EL (cell line): ENCODE measurements around the gene IFITM1.
"Not testable (repeated sequence)": the region's sequence is repeated elsewhere in the genome, so short reads cannot be mapped to it uniquely, and the experiment has no call there.

Experiments used
- DNase-seq: peaks from one replicate; pipeline ENCODE4 v3.0.0-alpha.2; 2016

Gene IFITM1

DNA sequence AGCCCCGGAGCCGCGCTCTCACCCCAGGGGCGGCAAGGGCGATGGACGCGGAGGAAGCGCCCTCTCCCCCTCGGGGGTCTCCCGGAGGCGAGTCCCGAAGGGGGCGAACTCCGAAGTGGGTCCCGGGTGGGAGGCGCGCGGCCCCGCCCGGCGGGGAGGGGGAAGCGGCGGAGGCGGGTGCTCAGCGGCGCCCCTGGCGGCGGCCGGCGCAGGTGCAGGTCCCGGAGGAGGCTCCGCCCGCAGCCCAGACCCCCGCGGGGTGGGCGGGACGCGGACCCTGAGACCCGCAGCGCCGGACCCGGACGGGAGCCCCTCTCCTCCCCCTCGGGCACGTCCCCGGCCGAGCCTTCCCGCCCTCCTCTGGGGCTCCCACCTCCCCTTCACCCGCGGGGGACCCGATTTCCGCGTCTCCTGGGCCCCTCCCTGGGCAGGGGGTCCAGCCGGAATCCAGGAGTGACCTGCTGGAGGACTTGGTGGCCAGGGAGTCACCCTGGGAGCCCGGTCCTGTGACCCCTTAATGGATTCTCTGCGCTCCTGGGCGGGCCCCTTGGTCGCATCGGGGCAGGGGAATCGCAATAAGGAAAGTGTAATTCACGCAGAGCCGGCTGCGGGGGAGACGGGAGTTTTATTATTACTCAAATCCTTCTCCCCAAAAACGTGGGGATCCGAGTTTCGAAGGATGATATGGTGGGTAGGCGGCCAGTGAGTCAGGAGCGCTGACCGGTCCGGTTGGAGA lies 2.7 kb upstream of the IFITM1 start:
- DNase-seq: not testable (repeated sequence)

GRCh38 chr11:312092-312816 lies 1.6 kb upstream of the IFITM1 start:
- DNase-seq: peak; percentile 34

- no peak for DNase-seq
These were observed 495 bp upstream of the IFITM1 start for GRCh38 chr11:313304-313786.

DNA sequence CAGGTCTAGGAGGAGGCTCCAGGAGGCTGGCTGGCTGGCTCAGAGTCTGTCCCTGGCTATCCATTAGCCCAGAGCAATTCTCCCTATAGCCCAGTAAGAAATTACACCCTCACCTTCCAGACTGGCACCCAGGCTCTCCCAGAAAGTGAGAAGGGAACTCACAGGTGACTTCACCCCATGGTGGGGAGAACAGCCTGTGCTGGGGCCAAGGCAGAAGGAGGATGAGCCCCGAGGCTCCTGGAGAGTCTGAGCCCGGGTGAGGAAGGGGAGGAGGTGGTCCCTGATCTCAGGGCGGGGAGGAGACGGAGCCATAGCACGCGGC lies 675 bp downstream of the IFITM1 start:
- not testable (repeated sequence) for DNase-seq

DNA sequence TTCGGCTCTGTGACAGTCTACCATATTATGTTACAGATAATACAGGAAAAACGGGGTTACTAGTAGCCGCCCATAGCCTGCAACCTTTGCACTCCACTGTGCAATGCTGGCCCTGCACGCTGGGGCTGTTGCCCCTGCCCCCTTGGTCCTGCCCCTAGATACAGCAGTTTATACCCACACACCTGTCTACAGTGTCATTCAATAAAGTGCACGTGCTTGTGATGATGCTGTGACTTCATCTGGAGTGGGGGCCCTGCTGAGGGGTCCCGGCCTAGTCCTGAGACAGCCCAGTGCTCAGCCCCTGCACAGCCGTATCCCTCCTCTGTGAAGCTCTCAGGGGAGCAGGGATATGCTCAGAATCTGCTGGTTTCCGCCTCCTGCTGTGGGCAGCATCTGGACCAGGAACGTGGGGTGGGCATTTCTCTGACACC lies 1.2 kb downstream of the IFITM1 start:
- DNase-seq: no peak

- DNase-seq: no peak
These were observed 1.7 kb downstream of the IFITM1 start for GRCh38 chr11:315516-315994.

DNA sequence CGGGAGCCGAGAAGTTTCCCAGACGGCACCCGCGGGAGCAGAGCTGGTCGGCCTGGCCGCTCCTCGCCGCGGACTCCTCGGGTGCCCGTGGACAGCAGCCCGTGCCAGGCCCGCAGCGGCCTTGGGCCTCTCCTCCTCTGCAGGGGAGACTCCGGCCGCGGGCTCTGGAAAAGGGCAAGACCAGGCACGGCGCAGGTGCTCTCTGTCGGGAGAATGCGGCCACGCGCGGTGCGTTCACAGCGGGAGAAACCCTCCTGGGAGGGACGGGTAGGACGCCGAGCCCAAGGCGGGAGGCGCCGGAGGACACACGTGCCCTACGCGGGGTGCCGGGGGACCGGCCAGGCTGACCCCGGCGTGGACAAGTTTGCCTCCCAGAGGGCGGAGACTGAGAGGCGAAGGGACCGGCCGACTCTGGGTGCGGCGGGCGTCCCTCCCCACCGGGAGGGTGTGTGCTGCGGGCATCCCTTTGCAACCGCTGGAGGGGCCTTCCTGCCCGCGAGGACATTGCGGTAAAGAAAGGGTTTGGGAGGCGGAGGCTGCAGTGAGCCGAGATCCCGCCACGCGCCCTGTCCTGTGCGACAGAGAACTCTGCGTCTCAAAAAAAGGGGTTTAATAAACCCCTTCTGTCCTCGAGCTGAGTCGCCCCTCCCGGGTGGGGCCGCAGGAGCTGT lies 2.3 kb downstream of the IFITM1 start:
- peak; percentile 36 for DNase-seq

GRCh38 chr11:316891-317301 lies 3.1 kb downstream of the IFITM1 start:
- peak; percentile 25 for DNase-seq

GRCh38 chr11:317668-318404 lies 4.0 kb downstream of the IFITM1 start:
- DNase-seq: peak; percentile 48

- not testable (repeated sequence) for DNase-seq
These were observed 4.7 kb downstream of the IFITM1 start for GRCh38 chr11:318405-319120.

GRCh38 chr11:319121-319887 lies 5.5 kb downstream of the IFITM1 start:
- DNase-seq: peak; percentile 47

GRCh38 chr11:319888-320273 lies 6.0 kb downstream of the IFITM1 start:
- DNase-seq: peak; percentile 27

GRCh38 chr11:324156-324555 lies 10.3 kb downstream of the IFITM1 start:
- DNase-seq: no peak

- not testable (repeated sequence) for DNase-seq
These were observed 11.0 kb downstream of the IFITM1 start for GRCh38 chr11:324593-325517.

DNA sequence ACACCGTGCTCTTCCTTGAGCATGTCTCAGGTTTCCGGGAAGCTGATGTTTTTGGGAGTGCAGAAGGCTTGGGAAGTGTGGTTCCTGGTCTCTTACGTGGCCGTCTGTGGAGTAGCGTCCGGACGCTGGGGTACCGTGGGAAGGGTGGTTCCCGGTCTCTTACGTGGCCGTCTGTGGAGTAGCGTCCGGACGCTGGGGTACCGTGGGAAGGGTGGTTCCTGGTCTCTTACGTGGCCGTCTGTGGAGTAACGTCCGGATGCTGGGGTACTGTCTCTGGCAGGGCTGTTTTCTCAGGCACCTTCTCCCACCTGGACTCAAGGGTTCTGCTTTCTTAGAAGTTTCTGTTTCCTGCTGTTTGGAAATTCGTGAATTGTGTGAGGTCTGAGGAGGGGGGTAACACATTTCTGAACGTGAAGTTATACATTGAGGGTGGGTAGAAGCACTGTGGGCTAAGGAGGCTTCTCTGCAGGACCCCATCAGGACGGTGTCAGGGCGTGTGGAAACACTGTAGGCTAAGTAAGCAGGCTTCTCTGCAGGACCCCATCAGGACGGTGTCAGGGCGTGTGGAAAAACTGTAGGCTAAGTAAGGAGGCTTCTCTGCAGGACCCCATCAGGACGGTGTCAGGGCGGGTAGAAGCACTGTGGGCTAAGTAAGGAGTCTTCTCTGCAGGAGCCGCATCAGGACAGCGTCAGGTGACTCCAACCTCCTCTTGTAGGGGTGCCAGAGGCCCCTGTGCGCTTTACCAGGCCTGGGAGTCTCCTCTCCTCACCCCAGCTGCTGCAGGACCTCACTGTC lies 12.2 kb downstream of the IFITM1 start:
- DNase-seq: no peak

DNA sequence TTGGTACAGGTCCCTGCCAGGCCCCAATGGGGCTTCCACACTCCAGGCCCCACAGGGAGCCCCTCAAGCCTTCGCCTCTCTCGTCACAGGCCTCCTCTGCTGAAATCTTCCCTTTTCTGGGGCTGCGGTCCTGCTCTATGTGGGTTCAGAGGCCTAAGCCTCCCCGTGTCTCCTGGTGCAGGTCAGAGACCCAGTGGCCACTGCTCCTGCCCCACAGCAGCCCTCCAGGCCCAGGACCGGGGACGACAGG lies 12.7 kb downstream of the IFITM1 start:
- DNase-seq: no peak

GRCh38 chr11:326842-327580 lies 13.2 kb downstream of the IFITM1 start:
- DNase-seq: peak; percentile 55

GRCh38 chr11:327581-327923 lies 13.7 kb downstream of the IFITM1 start:
- no peak for DNase-seq

DNA sequence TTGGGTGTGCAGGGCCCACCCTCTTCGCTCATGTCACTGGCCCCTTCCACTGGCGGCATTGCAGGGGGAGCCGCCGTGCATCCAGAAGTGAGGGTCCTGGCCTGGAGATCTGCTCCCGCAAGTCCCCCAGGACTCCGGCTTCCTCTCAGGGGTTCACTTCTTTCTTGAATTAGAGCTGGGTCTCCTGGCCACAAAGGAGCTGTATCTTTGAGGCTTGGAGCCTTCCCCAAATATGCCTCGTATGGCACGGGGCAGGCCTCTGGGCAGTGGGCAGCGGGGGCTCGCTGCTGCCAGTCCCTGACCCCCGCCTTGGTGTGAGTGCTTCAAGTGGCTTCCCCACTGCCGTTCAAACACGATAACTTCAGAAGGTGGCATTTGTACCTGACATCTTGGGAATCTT lies 14.2 kb downstream of the IFITM1 start:
- DNase-seq: no peak
